Measurements from ENCODE around the gene TESPA1.

DNA sequence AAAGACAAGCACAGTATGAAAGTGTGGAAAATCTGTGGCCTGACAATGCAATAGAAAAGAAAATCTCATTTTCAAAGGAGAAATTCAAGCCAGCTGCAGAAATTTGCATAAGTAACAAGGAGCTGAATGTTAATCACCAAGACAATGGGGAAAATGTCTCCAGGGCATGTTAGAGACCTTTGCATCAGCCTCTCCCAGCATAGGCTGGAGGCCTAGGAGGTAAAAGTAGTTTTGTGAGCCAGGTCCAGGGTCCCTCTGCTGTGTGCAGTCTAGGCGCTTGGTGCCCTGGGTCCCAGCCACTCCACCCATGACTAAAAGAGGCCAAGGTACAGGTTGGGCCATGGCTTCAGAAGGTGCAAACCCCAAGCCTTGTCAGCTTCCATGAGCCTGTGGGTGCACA, 58.3 kb downstream of the TESPA1 start:
- TF ChIP-seq EP300 (conservative IDR thresholded peaks at IDR 0.05; ENCODE audit: poor library complexity, severe bottlenecking), result no peak
- no peak for TF ChIP-seq CTCF (IDR thresholded peaks at IDR 0.05; ENCODE audit: poor library complexity, severe bottlenecking)
- TF ChIP-seq RAD21 (conservative IDR thresholded peaks at IDR 0.05), result no peak
- no peak for TF ChIP-seq TAF1 (IDR thresholded peaks at IDR 0.05; ENCODE audit: low read depth)
- no peak for TF ChIP-seq SMC3 (conservative IDR thresholded peaks at IDR 0.05; ENCODE audit: poor library complexity)
- TF ChIP-seq EZH2 (IDR thresholded peaks at IDR 0.05; ENCODE audit: borderline replicate concordance, insufficient read depth, low read length, poor library complexity, severe bottlenecking), result no peak

Measured in neural cell (in vitro differentiated cells).